Spleen (tissue), 7 donors: ENCODE measurements around the gene CEP350.

Experiments
- CTCF ChIP-seq, 11 experiments: fragments of 200-600 bp in 7 of 11; fragments of 450-650 bp in 4 of 11; sonication (generic) in 4 of 11; IDR thresholded peaks in 8 of 11; conservative IDR thresholded peaks in 3 of 11; 1 replicate in 7 of 11; 2 replicates in 4 of 11; pipeline versions ENCODE4 v1.4.0 to v1.8.0; 2016 to 2021; ENCODE audit warnings: antibody characterized with exemption in 11 of 11, inconsistent platforms in 4 of 11, mild to moderate bottlenecking in 1 of 11
- POLR2A ChIP-seq, 3 donors: fragments of 450-650 bp; IDR thresholded peaks; one replicate each; pipeline ENCODE4 v1.5.1; 2017; ENCODE audit warnings: antibody characterized with exemption in 3 of 3, mild to moderate bottlenecking in 1 of 3
- POLR2AphosphoS5 ChIP-seq, 3 donors: sonication (generic); formaldehyde crosslinking; IDR thresholded peaks; one replicate each; pipeline ENCODE4 v1.5.1; 2017; ENCODE audit warnings: antibody characterized with exemption in 3 of 3
- donor health status: DM: no; HTN: no; CAD: no; lungs with moderate emphysema.
- donor health status: DM: no; HTN: no; CAD: no.
- donor health status: DM: no; HTN: no; CAD: no.

GRCh38 chr1:179950651-179951050 lies 4.0 kb upstream of the CEP350 start:
- TF ChIP-seq CTCF (IDR thresholded peaks at IDR 0.05 in 8 of 11, conservative IDR thresholded peaks at IDR 0.05 in 3 of 11) (no peak), POLR2AphosphoS5 (IDR thresholded peaks at IDR 0.05) (no peak), POLR2A (IDR thresholded peaks at IDR 0.05) (no peak)
